WERI-Rb-1 (cell line): ENCODE results near the gene CUL1.

Source experiments
- DNase-seq: peaks from one replicate; pipeline ENCODE4 v3.0.0-alpha.2; 2020
- H3K27ac ChIP-seq: fragments of 250-450 bp; sonication (Bioruptor Pico); 2 replicates; pipeline ENCODE4 v1.5.1; 2020; ENCODE audit warnings: mild to moderate bottlenecking, moderate library complexity
- H3K27me3 ChIP-seq: fragments of 250-450 bp; sonication (Bioruptor Pico); 2 replicates; pipeline ENCODE4 v1.5.1; 2021; ENCODE audit warnings: mild to moderate bottlenecking, low read depth, moderate library complexity; ENCODE audit not compliant: insufficient read depth, severe bottlenecking
- H3K36me3 ChIP-seq: fragments of 250-450 bp; sonication (Bioruptor Pico); 2 replicates; pipeline ENCODE4 v1.5.1; 2020; ENCODE audit warnings: mild to moderate bottlenecking, moderate library complexity
- H3K4me3 ChIP-seq: 2 replicates; pipeline ENCODE4 v1.5.1; 2011; ENCODE audit warnings: low read depth, mild to moderate bottlenecking, control low read depth, low read length
- H3K9me3 ChIP-seq: fragments of 250-450 bp; sonication (Bioruptor Pico); 2 replicates; pipeline ENCODE4 v1.5.1; 2021; ENCODE audit warnings: mild to moderate bottlenecking, moderate library complexity; ENCODE audit not compliant: severe bottlenecking
- TF ChIP-seq, protein P1 (sequence below): IDR thresholded peaks from 2 replicates; pipeline ENCODE4 v1.5.1; 2011; ENCODE audit warnings: low read depth, mild to moderate bottlenecking, control low read depth, inconsistent platforms, low read length

CUL1 gene

DNA sequence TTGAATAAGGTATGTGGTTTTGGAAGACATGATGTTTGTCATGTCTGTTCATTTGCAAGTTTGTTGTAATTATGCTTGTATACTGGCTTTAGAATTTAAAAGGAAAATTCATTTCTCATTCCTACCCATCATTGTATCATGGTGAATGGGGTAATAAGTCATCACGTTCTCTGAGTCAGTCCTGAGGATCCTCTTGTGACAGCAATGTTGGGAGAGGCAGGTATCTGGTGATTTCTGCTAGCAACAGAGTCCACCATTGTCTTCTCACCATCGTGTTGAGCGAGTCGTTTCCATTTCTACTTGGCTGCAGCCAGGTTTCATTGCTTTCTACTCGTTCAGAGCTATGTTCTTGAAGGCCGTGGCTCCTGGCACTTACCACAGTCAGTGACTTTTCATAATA, 16.3 kb downstream of the CUL1 start:
- no peak for DNase-seq
- Histone ChIP-seq H3K36me3 (no peaks in the 10 kb centered on the region), H3K9me3 (no peaks in the 10 kb centered on the region), H3K4me3 (no peak overlapping the region), H3K27me3 (no peaks in the 10 kb centered on the region), H3K27ac (no peak overlapping the region)
- TF ChIP-seq, protein P1, sequence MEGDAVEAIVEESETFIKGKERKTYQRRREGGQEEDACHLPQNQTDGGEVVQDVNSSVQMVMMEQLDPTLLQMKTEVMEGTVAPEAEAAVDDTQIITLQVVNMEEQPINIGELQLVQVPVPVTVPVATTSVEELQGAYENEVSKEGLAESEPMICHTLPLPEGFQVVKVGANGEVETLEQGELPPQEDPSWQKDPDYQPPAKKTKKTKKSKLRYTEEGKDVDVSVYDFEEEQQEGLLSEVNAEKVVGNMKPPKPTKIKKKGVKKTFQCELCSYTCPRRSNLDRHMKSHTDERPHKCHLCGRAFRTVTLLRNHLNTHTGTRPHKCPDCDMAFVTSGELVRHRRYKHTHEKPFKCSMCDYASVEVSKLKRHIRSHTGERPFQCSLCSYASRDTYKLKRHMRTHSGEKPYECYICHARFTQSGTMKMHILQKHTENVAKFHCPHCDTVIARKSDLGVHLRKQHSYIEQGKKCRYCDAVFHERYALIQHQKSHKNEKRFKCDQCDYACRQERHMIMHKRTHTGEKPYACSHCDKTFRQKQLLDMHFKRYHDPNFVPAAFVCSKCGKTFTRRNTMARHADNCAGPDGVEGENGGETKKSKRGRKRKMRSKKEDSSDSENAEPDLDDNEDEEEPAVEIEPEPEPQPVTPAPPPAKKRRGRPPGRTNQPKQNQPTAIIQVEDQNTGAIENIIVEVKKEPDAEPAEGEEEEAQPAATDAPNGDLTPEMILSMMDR = no peak

DNA sequence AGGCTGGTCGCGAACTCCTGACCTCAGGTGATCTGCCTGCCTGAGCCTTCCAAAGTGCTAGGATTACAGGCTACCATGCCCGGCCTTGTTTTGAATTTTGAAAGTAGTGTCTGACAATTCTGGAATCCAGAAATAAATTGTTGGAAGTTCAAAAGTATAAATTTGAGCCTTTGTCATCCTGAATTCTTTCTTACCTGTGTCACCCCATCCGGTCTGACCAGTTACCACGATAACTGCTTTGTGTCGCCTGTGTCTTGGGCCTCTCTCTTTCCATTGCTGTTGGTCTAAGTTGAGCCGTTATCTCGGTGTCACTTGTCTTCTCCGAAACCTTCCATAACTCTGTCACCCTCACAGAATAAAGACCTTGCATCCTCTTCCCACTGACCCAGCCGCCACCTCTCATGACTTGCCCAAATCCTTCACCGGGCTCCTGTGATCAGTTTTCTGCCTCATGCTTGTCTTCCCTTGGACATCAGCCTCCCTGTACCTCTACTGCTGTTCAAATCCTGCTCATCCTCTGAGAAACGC, 18.6 kb downstream of the CUL1 start:
- Histone ChIP-seq H3K9me3 (no peaks in the 10 kb centered on the region), H3K4me3 (no peak overlapping the region), H3K27ac (no peak overlapping the region), H3K36me3 (no peaks in the 10 kb centered on the region), H3K27me3 (no peaks in the 10 kb centered on the region)
- TF ChIP-seq, protein P1 = no peak
- no peak for DNase-seq

DNA sequence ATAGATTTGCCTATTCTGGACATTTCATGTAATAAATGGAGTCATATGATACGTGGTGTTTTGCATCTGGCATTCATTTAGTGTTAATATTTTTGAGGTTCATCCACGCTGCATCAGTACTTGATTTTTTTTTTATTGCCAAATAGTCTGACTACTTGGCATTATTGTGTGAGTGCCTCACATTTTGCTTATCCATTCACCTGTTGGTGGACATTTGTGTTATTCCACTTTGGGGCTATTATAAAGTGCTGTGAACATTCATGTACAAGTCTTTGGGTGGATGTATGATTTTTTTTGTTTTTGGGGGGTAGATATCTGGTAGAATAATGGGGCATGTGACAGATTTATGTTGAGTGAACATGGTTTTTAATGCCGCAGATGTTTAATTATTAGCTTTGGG, 19.7 kb downstream of the CUL1 start:
- H3K4me3 ChIP-seq = no peak overlapping the region
- H3K27ac ChIP-seq = no peak overlapping the region
- TF ChIP-seq, protein P1 = no peak
- no peaks in the 10 kb centered on the region for H3K27me3 ChIP-seq
- no peak for DNase-seq
- H3K36me3 ChIP-seq = no peaks in the 10 kb centered on the region
- H3K9me3 ChIP-seq = no peaks in the 10 kb centered on the region

DNA sequence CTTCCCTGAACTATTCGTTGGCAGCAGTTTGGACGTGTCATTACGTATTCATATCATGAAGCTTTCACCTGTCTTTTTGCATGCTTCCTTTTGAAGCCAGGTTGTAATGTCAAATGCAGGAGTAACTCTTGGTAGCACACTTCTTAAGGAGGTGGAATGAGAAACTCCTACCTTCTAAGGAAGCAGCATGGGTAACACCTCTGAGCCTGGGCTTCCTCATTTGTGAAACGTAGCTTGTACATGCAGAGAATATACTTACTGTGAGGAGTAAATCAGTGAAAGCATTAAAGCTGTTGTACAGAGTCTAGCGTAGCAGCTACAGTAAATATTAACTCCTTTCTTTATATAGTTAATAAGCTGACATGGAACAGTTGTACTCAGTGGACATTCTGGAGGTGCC, 21.1 kb downstream of the CUL1 start:
- H3K27ac ChIP-seq = no peak overlapping the region
- no peaks in the 10 kb centered on the region for H3K9me3 ChIP-seq
- H3K4me3 ChIP-seq = no peak overlapping the region
- H3K27me3 ChIP-seq = no peaks in the 10 kb centered on the region
- DNase-seq = no peak
- TF ChIP-seq, protein P1 = no peak
- no peaks in the 10 kb centered on the region for H3K36me3 ChIP-seq

DNA sequence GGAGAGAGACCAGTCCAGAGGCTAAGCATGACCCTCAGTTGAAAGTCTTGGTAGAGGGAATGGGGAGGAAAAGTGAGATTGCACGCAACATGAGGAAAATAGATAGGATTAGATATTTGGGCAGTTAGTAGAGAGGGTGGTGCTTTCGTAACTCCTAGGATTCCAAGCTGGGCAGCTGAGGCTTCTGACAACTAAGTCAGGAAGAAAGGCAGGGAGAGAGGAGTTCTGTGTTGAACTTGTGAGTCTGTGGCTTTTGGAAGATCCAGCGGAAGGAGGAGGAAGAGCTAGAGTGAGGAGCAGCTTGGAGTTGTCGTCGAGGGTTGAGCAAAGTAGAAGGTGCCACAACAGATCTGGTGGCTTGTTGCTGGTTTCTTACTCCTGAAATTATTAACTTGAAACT, 21.8 kb downstream of the CUL1 start:
- DNase-seq = no peak
- no peaks in the 10 kb centered on the region for H3K27me3 ChIP-seq
- TF ChIP-seq, protein P1 = no peak
- H3K4me3 ChIP-seq = no peak overlapping the region
- H3K36me3 ChIP-seq = no peaks in the 10 kb centered on the region
- no peak overlapping the region for H3K27ac ChIP-seq
- no peaks in the 10 kb centered on the region for H3K9me3 ChIP-seq

DNA sequence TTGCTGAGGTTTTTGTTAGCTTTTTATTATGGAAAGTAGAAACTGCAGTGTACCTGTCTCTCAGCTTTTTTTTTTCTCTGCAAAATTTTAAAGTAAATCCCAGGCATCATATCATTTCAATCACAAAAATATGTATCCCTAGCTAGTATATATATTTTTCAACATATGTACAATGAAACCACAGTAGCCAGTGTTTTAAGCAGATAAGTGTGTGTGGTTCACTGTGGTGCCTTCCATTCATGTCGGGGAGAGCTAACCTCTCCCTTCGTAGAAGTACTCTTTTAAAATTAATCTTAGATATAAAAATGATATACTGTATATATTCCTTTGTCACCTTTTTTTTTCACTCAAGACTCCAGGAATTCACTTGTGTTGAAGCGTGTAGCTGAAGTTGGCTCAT, 22.7 kb downstream of the CUL1 start:
- Histone ChIP-seq H3K4me3 (no peak overlapping the region), H3K27ac (no peak overlapping the region), H3K27me3 (no peaks in the 10 kb centered on the region), H3K36me3 (no peaks in the 10 kb centered on the region), H3K9me3 (no peaks in the 10 kb centered on the region)
- TF ChIP-seq, protein P1 = no peak
- no peak for DNase-seq
